Stimulated activated naive CD4-positive, alpha-beta T cell treated with Interleukin-2 at 50 U/mL for 16 hours (primary cell): ENCODE data around the gene MYH9.
"Not testable (repeated sequence)": the region's sequence is repeated elsewhere in the genome, so short reads cannot be mapped to it uniquely, and the experiment has no call there.

ENCODE experiments used
- DNase-seq: peaks from one replicate; lab custom pipeline; 2025; lab: John Stamatoyannopoulos, UW

MYH9 gene

GRCh38 chr22:36413022-36413775 lies 25.4 kb upstream of the MYH9 start:
- DNase-seq: no peak

- peak; percentile 40 for DNase-seq
These were observed 24.0 kb upstream of the MYH9 start for GRCh38 chr22:36411589-36412258.

GRCh38 chr22:36409911-36410756 lies 22.4 kb upstream of the MYH9 start:
- peak; percentile 54 for DNase-seq

DNA sequence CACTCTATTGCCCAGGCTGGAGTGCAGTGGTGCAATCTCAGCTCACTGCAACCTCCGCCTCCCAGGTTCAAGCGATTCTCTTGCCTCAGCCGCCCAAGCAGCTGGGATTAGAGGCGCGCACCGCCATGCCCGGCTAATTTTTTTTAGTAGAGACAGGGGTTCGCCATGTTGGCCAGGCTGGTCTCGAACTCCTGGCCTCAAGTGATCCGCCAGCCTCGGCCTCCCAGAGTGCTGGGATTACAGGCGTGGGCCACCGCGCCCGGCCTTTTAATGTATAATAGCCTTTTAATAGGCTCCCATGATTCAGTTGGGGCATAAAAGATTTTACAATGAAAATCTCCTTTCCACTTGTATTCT lies 21.8 kb upstream of the MYH9 start:
- not testable (repeated sequence) for DNase-seq

GRCh38 chr22:36409056-36409455 lies 21.3 kb upstream of the MYH9 start:
- DNase-seq: no peak

DNA sequence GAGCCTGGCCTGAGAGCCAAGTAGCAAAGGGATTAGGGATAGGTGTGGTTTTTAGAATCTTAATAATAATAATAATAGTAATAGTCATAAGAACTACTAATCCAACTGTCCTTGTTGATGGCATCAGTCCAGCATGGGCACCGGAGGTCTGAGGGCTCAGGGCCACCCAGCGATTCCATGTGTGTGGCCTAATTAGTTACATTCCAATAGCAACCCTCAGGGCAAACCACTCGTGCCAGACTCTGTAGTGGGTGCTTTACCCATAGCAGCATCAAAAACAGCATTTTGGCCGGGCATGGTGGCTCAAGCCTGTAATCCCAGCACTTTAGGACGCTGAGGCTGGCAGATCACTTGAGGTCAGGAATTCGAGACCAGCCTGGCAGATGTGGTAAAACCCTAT lies 19.0 kb upstream of the MYH9 start:
- DNase-seq: no peak

DNA sequence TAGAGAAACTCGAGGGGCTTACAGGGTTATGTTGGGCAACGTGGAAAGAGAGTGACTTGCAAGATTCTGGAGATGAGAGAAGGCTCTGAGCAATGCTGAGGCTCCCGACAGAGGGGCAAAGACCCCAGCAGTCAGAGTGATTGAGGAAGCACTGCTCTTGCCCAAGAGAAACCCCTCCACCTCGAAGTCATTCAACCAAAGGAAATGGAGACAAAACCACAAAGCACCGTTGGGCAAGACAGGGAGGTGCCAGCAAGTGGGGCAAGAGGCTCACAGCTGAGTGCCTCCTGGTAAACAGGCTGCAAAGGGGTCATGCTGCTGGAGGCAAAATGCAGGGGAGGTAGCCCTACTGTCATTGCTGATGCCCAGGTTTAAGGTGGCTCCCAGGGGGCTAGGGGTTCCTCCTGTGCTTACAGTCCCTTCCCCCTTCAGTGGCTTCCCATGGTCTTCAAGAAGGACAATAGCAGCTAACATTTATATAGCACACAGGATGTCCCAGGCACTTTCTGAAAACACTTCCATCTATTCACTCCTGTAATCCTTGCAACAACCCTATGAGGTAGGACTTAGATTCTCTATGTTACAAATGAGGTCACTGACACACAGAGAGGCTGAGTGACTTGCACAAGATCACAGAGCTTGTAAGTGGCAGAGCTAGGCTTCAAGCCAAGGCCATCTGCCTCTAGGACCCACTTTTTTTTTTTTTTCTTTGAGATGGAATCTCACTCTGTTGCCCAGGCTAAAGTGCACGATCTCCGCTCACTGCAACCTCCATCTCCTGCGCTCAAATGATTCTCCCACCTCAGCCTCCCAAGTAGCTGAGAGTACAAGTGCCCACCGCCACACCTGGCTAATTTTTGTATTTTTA lies 18.1 kb upstream of the MYH9 start:
- peak; percentile 12 for DNase-seq

- no peak for DNase-seq
These were observed 17.5 kb upstream of the MYH9 start for GRCh38 chr22:36405221-36405661.

- DNase-seq: no peak
These were observed 16.7 kb upstream of the MYH9 start for GRCh38 chr22:36404446-36404845.

- no peak for DNase-seq
These were observed 11.7 kb upstream of the MYH9 start for GRCh38 chr22:36399472-36399778.

DNA sequence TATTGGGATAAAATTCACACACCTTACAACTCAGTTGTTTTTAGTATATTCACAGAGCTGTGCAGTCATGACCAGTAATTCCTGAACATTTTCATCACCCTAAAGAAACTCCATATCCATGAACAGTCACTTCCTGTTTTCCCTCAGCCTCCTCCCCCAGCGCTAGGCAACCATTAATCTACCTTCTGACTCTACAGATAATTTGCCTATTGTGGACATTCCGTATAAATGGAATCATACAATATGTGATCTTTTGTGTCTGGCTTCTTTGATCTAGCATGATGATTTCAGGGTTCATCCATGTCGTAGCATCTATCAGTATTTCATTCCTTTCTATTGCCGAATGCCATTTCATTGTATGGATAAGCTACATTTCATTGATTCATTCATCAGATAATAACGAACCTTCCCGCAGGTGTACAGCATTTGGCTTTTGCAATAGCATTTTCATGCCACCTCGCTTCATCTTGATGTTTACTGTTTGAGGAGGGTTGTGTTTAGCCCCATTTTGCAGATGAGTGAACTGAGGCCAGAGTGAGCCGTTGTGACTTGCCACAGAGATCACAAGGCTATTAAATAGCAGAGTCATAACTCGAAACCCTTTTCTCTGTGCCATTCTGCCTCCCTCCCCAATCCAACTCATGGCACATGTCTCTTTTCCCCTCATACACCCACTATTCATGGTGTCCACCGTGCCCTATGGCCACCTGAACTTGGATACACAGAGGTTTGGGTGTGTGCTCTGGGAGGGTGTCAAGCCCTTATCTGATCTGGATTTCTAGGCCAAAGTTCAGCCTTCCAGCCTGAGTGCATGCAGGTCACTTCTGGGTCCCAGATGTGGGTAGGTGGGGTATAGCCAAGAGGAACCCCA lies 11.1 kb upstream of the MYH9 start:
- DNase-seq: no peak

DNA sequence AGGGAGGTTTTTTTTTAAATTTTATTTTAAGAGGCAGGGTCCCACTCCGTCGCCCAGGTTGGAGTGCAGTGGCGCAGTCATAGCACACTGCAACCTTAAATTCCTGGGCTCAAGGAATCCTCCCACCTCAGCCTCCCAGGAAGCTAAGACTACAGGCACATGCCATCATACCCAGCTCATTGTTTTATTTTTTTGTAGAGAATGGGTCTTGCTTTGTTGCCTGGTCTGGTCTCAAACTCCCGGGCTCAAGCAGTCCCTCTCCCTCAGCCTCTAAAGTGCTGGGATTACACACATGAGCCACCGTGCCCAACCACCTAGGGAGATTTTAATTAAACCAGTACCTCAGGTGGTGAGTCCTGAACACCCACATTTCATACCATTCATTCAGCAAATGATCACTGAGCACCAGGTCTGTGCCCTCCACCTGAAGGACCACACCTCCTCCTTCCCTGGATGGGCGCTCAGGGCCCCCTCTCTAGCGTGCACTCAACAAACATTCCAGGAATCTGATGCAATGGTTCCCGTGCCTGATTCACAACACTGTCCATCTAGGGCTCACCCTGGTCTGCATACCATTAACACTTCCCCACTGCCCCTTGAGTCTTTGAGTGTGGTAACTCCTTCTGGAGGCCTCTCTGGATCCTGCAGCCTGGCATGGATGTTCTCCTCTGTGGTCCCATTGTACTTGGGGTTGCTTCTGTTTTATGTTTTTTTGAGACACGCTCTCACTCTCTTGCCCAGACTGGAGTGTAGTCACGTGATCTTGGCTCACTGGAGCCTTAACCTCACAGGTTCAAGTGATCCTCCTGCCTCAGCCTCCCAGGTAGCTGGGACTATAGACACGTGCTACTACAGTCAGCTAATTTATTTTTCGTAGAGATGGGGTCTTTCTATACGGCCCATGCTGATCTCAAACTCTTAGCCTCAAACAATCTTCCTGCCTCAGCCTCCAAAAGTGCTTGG lies 9.6 kb upstream of the MYH9 start:
- no peak for DNase-seq

GRCh38 chr22:36395915-36396314 lies 8.1 kb upstream of the MYH9 start:
- no peak for DNase-seq

DNA sequence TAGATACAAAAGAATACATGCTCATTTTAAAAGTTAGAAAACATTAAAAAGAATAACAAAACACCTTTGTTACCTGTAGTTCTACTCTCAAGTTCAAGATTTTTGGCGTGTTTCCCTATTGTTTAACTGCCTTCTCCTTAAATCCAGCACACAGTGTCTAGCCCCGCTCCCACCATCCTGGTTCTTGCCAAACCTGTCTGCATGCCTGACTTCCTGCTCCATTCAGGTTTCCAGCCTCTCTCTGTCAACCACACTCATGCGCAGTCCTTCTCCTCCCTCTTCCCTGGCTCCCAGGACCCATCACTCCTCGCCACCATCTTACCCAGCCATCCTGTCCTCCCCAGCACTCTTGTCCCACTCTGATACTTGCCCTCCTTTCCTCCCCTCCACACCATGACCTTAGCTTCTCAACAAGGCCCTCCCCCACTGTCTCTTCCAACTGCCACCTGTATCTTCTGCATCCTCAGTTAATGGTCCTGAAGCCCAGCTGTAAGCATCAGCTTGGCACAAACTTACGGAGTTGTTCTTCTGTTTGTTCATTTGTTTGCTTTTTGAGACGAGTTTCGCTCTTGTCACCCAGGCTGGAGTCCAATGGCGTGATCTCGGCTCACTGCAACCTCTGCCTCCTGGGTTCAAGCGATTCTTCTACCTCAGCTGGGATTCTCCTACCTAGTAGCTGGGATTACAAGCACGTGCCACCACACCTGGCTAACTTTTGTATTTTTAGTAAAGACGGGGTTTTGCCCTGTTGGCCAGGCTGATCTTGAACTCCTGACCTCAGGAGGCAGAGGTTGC lies 7.5 kb upstream of the MYH9 start:
- no peak for DNase-seq

- no peak for DNase-seq
These were observed 3.9 kb upstream of the MYH9 start for GRCh38 chr22:36391638-36392037.

DNA sequence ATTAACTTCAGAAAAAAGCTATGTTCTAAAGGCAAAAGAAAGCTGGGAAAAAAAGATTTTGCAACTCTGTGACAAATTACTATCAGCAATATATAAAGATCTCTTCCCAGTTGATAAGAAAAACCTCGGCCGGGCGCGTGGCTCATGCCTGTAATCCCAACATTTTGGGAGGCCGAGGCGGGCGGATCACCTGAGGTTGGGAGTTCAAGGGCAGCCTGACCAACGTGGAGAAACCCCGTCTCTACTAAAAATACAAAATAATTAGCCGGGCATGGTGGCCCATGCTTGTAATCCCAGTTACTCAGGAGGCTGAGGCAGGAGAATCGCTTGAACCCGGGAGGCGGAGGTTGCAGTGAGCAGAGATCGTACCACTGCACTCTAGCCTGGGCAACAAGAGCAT lies 1.4 kb upstream of the MYH9 start:
- not testable (repeated sequence) for DNase-seq

DNA sequence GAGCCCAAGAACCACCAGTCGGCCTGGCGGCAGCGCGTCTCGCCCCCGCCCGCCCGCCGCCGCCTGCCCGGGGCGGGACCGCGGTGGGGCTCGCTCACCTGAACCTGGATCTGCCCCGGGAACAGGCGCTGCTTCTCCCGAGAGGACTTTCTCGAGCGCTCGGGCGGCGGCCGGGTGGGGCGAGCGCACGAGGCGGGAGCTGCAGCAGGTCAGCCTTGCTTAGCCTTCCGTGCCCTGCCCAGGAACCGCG lies 133 bp downstream of the MYH9 start:
- no peak for DNase-seq

- DNase-seq: peak; percentile 54
These were observed 663 bp downstream of the MYH9 start for GRCh38 chr22:36386900-36387708.
